Ishikawa (cell line): ENCODE measurements around the gene PAGE3.

Experiments used
- CEBPB ChIP-seq: IDR thresholded peaks from 2 replicates; pipeline ENCODE4 v1.6.1; 2012
- CREB1 ChIP-seq: IDR thresholded peaks from 2 replicates; pipeline ENCODE4 v1.6.1; 2012; ENCODE audit warnings: low read depth
- EGR1 ChIP-seq: IDR thresholded peaks from 2 replicates; pipeline ENCODE4 v1.6.1; 2012
- EP300 ChIP-seq: IDR thresholded peaks from 2 replicates; pipeline ENCODE4 v1.6.1; 2012; ENCODE audit warnings: borderline replicate concordance
- FOXM1 ChIP-seq: IDR thresholded peaks from 2 replicates; pipeline ENCODE4 v1.6.1; 2012; ENCODE audit warnings: low read depth, borderline replicate concordance
- NFIC ChIP-seq: IDR thresholded peaks from 2 replicates; pipeline ENCODE4 v1.6.1; 2012
- RAD21 ChIP-seq: IDR thresholded peaks from 2 replicates; pipeline ENCODE4 v1.6.1; 2012; ENCODE audit warnings: low read depth
- TAF1 ChIP-seq: IDR thresholded peaks from 2 replicates; pipeline ENCODE4 v1.6.1; 2012; ENCODE audit warnings: low read depth, mild to moderate bottlenecking
- TCF12 ChIP-seq: IDR thresholded peaks from 2 replicates; pipeline ENCODE4 v1.6.1; 2012; ENCODE audit warnings: low read depth
- TEAD4 ChIP-seq: IDR thresholded peaks from 2 replicates; pipeline ENCODE4 v1.6.1; 2012
- YY1 ChIP-seq: IDR thresholded peaks from 2 replicates; pipeline ENCODE4 v1.6.1; 2012; ENCODE audit warnings: low read depth
- ZBTB7A ChIP-seq: IDR thresholded peaks from 2 replicates; pipeline ENCODE4 v1.6.1; 2012; ENCODE audit warnings: low read depth
- TF ChIP-seq, protein P1 (sequence below): IDR thresholded peaks from 2 replicates; pipeline ENCODE4 v1.6.1; 2012; ENCODE audit warnings: low read depth, mild to moderate bottlenecking
- TF ChIP-seq, protein P2 (sequence below): IDR thresholded peaks from 2 replicates; pipeline ENCODE4 v1.6.1; 2012
- TF ChIP-seq, protein P3 (sequence below): IDR thresholded peaks from 2 replicates; pipeline ENCODE4 v1.6.1; 2012

PAGE3 gene

DNA sequence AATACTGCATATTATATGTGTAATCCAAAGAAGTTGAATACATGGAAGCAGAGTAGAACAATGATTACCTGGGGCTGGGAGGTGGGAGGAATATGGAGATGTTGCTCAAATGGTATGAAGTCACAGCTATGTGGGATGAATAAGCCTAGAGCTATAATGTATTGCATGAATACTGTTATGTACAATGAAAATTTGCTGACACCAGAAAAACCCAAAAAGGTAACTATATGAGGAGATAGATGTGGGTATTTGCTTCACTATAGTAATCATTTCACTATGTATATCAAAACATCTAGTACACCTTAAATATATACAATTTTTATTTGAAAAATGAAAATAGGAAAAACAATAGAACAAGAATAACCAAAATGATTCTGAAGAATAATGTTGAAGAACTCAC lies 11.2 kb downstream of the PAGE3 start:
- no peak for TF ChIP-seq YY1
- no peak for TF ChIP-seq EGR1
- TF ChIP-seq CREB1, result no peak
- TF ChIP-seq ZBTB7A, result no peak
- TF ChIP-seq CEBPB, result no peak
- no peak for TF ChIP-seq TAF1
- TF ChIP-seq, protein P1, sequence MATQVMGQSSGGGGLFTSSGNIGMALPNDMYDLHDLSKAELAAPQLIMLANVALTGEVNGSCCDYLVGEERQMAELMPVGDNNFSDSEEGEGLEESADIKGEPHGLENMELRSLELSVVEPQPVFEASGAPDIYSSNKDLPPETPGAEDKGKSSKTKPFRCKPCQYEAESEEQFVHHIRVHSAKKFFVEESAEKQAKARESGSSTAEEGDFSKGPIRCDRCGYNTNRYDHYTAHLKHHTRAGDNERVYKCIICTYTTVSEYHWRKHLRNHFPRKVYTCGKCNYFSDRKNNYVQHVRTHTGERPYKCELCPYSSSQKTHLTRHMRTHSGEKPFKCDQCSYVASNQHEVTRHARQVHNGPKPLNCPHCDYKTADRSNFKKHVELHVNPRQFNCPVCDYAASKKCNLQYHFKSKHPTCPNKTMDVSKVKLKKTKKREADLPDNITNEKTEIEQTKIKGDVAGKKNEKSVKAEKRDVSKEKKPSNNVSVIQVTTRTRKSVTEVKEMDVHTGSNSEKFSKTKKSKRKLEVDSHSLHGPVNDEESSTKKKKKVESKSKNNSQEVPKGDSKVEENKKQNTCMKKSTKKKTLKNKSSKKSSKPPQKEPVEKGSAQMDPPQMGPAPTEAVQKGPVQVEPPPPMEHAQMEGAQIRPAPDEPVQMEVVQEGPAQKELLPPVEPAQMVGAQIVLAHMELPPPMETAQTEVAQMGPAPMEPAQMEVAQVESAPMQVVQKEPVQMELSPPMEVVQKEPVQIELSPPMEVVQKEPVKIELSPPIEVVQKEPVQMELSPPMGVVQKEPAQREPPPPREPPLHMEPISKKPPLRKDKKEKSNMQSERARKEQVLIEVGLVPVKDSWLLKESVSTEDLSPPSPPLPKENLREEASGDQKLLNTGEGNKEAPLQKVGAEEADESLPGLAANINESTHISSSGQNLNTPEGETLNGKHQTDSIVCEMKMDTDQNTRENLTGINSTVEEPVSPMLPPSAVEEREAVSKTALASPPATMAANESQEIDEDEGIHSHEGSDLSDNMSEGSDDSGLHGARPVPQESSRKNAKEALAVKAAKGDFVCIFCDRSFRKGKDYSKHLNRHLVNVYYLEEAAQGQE, result no peak
- no peak for TF ChIP-seq TEAD4
- TF ChIP-seq RAD21, result no peak
- TF ChIP-seq TCF12, result no peak
- TF ChIP-seq, protein P2, sequence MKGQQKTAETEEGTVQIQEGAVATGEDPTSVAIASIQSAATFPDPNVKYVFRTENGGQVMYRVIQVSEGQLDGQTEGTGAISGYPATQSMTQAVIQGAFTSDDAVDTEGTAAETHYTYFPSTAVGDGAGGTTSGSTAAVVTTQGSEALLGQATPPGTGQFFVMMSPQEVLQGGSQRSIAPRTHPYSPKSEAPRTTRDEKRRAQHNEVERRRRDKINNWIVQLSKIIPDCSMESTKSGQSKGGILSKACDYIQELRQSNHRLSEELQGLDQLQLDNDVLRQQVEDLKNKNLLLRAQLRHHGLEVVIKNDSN, result no peak
- no peak for TF ChIP-seq NFIC
- TF ChIP-seq EP300, result no peak
- TF ChIP-seq, protein P3, sequence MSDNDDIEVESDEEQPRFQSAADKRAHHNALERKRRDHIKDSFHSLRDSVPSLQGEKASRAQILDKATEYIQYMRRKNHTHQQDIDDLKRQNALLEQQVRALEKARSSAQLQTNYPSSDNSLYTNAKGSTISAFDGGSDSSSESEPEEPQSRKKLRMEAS, result no peak
- TF ChIP-seq FOXM1, result no peak

DNA sequence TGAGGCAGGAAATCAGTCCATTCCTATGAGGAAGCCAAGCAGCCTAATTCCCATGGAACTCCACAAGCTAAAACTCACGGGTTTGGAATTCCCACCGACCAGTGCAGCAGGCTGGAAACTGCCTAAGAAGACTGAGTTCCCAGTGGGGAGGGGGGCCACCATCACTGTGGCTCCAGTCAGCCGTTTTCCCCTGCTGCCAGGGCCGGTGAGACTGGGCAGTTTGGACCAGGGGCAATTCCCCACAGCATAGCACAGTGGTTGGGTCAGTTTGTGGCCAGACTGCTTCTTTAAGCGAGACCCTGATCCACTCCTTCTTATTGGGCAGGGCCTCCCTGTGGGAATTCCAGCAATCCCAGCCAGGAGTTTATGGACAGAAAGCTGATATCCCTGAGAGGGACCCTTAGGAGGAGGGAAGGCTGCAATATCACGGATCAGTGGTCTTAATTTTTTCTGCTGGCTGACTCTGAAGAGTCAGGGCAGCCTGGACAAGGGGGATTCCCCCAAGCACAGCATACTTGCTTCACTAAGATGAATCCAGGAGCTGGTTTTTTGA lies 23.9 kb downstream of the PAGE3 start:
- TF ChIP-seq, protein P3, result no peak
- TF ChIP-seq ZBTB7A, result no peak

DNA sequence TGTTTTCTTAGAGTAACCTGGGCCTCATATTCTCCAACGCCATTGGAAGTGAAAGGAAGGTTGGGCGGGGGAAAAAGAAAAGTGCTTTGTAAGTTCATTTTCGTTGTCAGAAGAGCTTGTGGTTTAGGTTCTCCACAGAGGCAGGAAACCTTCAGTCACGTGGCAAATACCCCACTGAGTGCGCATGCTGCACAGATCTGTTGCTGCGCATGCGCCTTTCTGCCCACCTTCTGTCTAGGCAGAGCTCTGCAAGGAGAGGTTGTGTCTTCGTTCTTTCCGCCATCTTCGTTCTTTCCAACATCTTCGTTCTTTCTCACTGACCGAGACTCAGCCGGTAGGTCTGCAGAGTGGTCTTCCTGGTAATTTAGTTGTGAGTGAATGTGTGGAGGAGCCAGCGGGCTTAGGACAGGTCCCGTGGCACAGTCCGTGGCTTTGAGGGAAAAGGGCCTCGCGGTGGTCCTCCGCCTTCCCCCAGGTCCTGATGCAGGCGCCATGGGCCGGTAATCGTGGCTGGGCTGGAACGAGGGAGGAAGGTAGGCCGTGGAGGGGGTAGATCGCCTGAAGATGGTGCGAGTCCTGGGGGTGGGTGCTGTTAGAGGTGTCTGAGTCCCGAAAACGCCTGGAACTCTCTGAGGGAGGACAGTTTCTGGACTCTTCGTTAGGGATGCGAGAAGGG lies 44.5 kb downstream of the PAGE3 start, which contains the start of gene PAGE5:
Gene PAGE5 (plus strand): TSS at position 228 of the 676 bp plus-strand sequence. CDS start 1,037 bp downstream, outside the sequence.
- TF ChIP-seq TEAD4 (no peak), FOXM1 (no peak), ZBTB7A (no peak), CREB1 (no peak), YY1 (no peak), TAF1 (no peak), RAD21 (no peak), TCF12 (no peak), NFIC (no peak), EGR1 (no peak)
- TF ChIP-seq, protein P1, result no peak
- TF ChIP-seq, protein P2, result no peak
- TF ChIP-seq, protein P3, result no peak

DNA sequence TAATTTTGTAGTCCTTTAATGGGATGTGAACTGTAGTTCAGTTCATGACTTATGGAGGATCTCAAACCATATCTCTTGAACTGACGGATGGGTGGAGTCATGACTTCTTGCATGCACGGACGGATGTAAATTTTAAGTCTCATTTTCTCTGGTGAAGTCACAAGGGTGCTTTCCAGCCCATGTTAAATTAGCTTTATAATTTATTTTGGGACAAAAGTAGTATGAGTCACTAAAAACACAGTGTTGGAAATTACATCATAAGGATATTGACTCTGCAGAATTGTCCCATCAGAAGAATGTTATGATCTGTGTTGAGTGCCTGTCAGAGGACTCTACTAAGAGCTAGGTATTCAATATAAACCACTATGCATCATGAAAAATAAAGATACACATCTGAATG lies 51.3 kb downstream of the PAGE3 start:
- TF ChIP-seq FOXM1 (no peak), ZBTB7A (no peak), TCF12 (no peak), EGR1 (no peak), YY1 (no peak), RAD21 (no peak), EP300 (no peak), CEBPB (no peak), NFIC (no peak), TEAD4 (no peak)
- TF ChIP-seq, protein P1, result no peak
- TF ChIP-seq, protein P3, result no peak
- TF ChIP-seq, protein P2, result no peak
